Brain microvascular endothelial cell (primary cell): ENCODE data around the gene BARD1.
"Not testable (repeated sequence)": the region's sequence is repeated elsewhere in the genome, so short reads cannot be mapped to it uniquely, and the experiment has no call there.

Source experiments
- DNase-seq: peaks from one replicate; pipeline ENCODE4 v3.0.0-alpha.2; 2020
- H3K27ac ChIP-seq: fragments of 250-450 bp; sonication (Bioruptor Pico); 2 replicates; pipeline ENCODE4 v1.5.1; 2020; ENCODE audit warnings: mild to moderate bottlenecking, moderate library complexity
- H3K27me3 ChIP-seq: fragments of 250-450 bp; sonication (Bioruptor Pico); replicated peaks from 2 replicates; pipeline ENCODE4 v1.5.1; 2020; ENCODE audit warnings: mild to moderate bottlenecking
- H3K36me3 ChIP-seq: fragments of 250-450 bp; sonication (Bioruptor Pico); replicated peaks from 2 replicates; pipeline ENCODE4 v1.5.1; 2020; ENCODE audit warnings: mild to moderate bottlenecking
- H3K4me3 ChIP-seq: 2 replicates; pipeline ENCODE4 v1.5.1; 2011; ENCODE audit warnings: low read depth, mild to moderate bottlenecking, control low read depth, low read length, moderate library complexity
- in situ Hi-C: cut with HindIII; loops from 2 replicates; pipeline ENCODE4 v1.10.0; 2017; ENCODE audit warnings: low sequenced_read_pairs, low pct_ligation_motif_present
- TF ChIP-seq, protein P1 (sequence below): IDR thresholded peaks from 2 replicates; pipeline ENCODE4 v1.5.1; 2011; ENCODE audit warnings: low read depth, mild to moderate bottlenecking, moderate library complexity, low read length, control low read depth, inconsistent platforms; ENCODE audit errors: missing control alignments

The BARD1 gene

DNA sequence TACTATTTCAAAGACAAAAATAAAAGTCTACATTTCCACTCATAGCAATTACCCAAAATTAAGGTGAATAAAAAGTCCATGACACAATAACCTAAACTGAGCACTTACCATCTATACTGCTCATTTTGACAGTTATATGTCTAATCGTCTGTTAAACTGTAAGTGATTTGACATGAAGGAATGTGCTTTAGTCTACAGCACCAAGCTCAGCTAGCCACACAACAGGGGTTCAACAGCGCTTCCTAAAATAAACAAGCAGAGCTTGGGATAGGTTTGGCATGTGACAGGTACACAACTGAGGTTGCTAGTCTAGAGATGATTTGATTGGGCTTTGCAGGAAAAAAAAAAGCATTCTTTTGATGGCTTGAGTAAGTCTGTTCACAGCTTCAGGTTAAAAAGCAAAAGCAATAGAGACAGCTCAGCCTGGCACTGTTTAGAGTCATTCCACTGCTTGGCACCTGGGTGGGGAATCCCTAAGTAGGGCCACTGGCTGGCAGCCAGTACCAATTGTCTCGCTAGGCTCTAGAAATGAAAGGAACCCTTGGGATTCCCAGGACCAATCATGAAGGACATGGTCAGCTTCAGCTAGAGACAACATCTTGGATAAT lies 78.6 kb downstream of the BARD1 start:
- H3K4me3 ChIP-seq = no peak overlapping the region
- H3K27ac ChIP-seq = no peak overlapping the region
- TF ChIP-seq, protein P1, sequence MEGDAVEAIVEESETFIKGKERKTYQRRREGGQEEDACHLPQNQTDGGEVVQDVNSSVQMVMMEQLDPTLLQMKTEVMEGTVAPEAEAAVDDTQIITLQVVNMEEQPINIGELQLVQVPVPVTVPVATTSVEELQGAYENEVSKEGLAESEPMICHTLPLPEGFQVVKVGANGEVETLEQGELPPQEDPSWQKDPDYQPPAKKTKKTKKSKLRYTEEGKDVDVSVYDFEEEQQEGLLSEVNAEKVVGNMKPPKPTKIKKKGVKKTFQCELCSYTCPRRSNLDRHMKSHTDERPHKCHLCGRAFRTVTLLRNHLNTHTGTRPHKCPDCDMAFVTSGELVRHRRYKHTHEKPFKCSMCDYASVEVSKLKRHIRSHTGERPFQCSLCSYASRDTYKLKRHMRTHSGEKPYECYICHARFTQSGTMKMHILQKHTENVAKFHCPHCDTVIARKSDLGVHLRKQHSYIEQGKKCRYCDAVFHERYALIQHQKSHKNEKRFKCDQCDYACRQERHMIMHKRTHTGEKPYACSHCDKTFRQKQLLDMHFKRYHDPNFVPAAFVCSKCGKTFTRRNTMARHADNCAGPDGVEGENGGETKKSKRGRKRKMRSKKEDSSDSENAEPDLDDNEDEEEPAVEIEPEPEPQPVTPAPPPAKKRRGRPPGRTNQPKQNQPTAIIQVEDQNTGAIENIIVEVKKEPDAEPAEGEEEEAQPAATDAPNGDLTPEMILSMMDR = no peak
- H3K27me3 ChIP-seq = no peaks in the 10 kb centered on the region
- peak; percentile 14 for DNase-seq
- peaks cover 2% of the 10 kb centered on the region for H3K36me3 ChIP-seq
- in situ Hi-C loops = no loop called here

DNA sequence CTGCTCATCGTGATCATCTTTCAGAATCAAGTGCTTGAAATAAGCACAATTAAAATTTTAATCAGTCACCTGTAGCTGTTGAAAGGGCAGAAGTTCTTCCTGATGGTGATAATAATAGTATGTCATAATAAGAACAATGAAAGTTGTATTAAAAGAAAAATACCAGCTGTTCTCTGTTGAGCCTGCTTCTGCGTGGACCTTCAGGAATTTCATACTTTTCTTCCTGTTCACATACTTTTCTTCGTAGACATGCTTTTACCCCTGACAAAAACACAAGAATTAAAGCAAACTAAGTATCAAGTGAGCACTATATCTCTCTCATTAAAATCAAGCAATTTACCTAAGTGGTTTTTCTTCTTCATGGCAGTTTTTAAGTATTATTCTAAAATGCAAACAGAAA lies 79.2 kb downstream of the BARD1 start:
- no peak overlapping the region for H3K4me3 ChIP-seq
- H3K36me3 ChIP-seq = peaks cover 2% of the 10 kb centered on the region
- peak; percentile 6 for DNase-seq
- TF ChIP-seq, protein P1 = no peak
- in situ Hi-C loops = no loop called here
- no peaks in the 10 kb centered on the region for H3K27me3 ChIP-seq
- H3K27ac ChIP-seq = no peak overlapping the region

DNA sequence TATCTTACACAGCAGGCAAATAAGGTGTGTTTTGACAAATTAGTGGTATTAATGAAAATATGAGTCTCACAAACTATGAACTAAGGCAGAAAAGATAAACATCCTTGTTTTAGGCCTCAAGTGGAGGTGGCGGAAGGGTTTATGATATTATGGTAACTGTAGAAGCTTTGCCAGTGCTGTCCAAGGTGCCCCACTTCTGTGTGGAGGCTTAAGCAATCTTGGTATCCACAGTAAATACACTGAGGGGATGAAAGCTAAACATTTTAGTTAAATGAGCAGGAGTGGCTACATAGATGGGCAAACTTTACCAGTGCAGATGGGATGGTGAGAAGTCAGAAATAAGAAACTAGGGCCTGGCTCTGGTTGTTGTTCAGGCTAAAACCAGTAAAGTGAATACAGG lies 84.7 kb downstream of the BARD1 start:
- in situ Hi-C loops = no loop called here
- H3K36me3 ChIP-seq = peaks cover 2% of the 10 kb centered on the region
- H3K27me3 ChIP-seq = no peaks in the 10 kb centered on the region
- TF ChIP-seq, protein P1 = no peak
- H3K4me3 ChIP-seq = no peak overlapping the region
- no peak for DNase-seq
- H3K27ac ChIP-seq = no peak overlapping the region

DNA sequence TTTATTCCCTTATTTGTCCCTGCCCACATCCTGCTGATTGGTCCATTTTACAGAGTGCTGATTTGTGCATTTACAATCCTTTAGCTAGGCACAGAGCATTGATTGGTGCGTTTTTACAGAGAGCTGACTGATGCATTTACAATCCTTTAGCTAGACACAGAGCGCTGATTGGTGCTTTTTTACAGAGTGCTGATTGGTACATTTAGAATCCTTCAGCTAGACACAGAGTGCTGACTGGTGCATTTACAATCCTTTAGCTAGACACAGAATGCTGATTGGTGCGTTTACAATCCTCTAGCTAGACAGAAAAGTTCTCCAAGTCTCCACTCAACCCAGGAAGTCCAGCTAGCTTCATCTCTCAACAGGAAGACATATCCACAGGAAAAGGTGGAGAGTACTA lies 91.6 kb downstream of the BARD1 start:
- H3K36me3 ChIP-seq, H3K4me3 ChIP-seq, DNase-seq, in situ Hi-C loops, H3K27me3 ChIP-seq, H3K27ac ChIP-seq: not testable (repeated sequence)

DNA sequence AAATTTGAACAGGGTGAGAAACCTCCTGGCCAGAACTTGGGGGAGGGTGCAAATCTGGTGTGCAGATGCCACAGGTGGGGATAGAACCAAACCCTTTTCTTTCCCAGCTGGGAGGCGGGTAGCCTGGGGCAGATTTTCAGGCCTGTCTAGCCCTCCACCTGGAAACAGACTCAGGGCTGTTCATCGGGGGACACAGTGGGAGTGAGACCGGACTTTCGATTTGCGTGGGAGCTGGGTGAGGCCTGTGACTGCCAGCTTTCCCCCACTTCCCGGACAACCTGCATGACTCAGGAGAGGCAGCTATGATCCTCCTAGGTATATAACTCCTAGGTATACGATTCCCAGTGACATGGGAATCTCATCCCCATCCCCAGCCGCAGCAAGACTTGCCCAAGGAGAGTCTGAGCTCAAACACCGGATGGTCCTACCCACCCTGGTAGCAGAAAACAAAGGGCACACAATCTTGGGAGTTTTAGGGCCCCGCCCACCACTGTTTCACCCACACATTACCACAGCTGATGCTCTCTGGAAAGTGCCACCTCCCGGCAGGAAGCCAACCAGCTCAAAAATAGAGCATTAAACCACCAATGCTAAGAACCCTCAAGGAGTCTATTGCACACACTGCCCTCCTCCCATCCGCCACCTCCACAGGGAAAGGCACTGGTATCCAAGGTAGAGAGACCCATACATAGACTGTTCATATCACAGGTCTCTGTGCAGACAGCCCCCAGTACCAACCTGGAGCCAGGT lies 92.5 kb downstream of the BARD1 start:
- TF ChIP-seq, protein P1 = no peak
- no peaks in the 10 kb centered on the region for H3K36me3 ChIP-seq
- in situ Hi-C loops = no loop called here
- DNase-seq = no peak
- no peak overlapping the region for H3K4me3 ChIP-seq
- H3K27ac ChIP-seq = no peak overlapping the region
- no peaks in the 10 kb centered on the region for H3K27me3 ChIP-seq

DNA sequence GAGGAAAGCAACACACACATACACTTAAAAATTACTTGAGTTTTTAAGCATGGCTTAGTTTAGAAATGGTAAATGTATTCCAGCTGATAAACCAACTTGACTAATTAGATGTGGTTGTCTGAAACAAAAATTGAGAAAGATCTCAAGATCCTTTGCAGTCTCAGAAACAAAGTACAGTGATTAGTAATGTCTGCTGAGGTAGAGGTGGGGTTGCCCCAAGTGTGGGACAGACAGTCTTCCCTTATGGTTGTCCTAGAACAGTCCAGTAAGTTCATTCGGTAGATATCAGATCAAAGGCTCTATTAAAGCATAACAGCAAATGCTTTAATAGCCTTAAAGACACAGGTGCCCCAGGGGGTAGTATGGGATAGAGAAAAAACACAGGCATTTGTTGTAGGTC lies 94.5 kb downstream of the BARD1 start:
- Histone ChIP-seq H3K36me3 (no peaks in the 10 kb centered on the region), H3K27me3 (no peaks in the 10 kb centered on the region), H3K27ac (no peak overlapping the region), H3K4me3 (no peak overlapping the region)
- in situ Hi-C loops = no loop called here
- TF ChIP-seq, protein P1 = no peak
- DNase-seq = no peak
